Measurements from ENCODE around the gene PAMR1.

PAMR1 gene

DNA sequence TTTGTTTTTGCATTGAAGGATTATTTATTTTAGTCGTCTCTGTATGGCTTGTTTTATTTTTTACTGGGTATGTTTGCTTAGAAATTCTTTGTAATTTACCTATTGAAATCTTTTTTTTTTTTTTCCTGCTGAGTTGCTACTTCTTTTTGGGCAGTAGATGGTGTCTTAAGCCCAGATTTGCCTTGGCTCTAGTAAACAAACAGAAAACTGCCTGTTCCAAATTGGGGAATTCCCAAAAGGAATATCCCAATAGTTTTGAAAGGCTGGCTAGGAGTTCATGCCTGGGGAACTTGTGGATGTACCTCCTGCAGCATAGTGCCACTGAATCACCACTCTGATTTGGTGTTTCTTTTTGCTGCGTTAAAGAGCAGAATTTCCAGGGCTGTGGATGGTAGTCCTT, 17.7 kb downstream of the PAMR1 start:
- Histone ChIP-seq H3K79me1 (replicated peaks; ENCODE audit: low read length, poor library complexity, severe bottlenecking) (no peaks in the 10 kb centered on the region), H2BK120ac (ENCODE audit: low read depth, low read length) (no peak overlapping the region), H3K9ac (ENCODE audit: low read length) (no peak overlapping the region), H3K4ac (ENCODE audit: low read depth in 1 of 2, low read length in 2 of 2) (no peak overlapping the region), H3K36me3 (ENCODE audit: control insufficient read depth in 1 of 2, insufficient read depth in 2 of 2, low read depth in 1 of 2, low read length in 2 of 2) (peaks cover 0 to 71% of the 10 kb centered on the region in 2 experiments), H3K4me3 (ENCODE audit: insufficient read depth in 1 of 2, low read depth in 1 of 2, low read length in 2 of 2) (no peak overlapping the region), H3K27me3 (ENCODE audit: control insufficient read depth in 1 of 2, insufficient read depth in 1 of 2, low read length in 2 of 2) (no peaks in the 10 kb centered on the region), H2AFZ (ENCODE audit: low read depth, low read length) (no peak overlapping the region), H3K4me1 (ENCODE audit: control insufficient read depth, insufficient read depth, low read depth, low read length) (peaks cover 4% of the 10 kb centered on the region), H2BK12ac (ENCODE audit: low read length in 2 of 2) (no peak overlapping the region), H3K18ac (ENCODE audit: low read depth in 1 of 2, low read length in 2 of 2) (no peak overlapping the region), H2AK5ac (ENCODE audit: low read length, severe bottlenecking) (no peak overlapping the region), H3K9me3 (ENCODE audit: control insufficient read depth, low read length) (peaks cover 23% of the 10 kb centered on the region), H3K4me2 (ENCODE audit: low read length, poor library complexity, severe bottlenecking) (no peak overlapping the region), H4K91ac (ENCODE audit: low read length) (no peak overlapping the region), H3K23ac (ENCODE audit: low read length in 2 of 2) (no peak overlapping the region), H2BK5ac (ENCODE audit: low read depth, low read length, poor library complexity, severe bottlenecking) (no peak overlapping the region), H2BK15ac (ENCODE audit: low read depth, poor library complexity, severe bottlenecking) (no peak overlapping the region), H3K27ac (ENCODE audit: low read length, poor library complexity, severe bottlenecking) (no peak overlapping the region), H4K8ac (ENCODE audit: low read length) (no peak overlapping the region), H3K14ac (ENCODE audit: low read length in 2 of 2) (no peak overlapping the region)
- DNase-seq, result no peak
- 93% methylated on average over 2 of the region's 2 CpGs for WGBS

DNA sequence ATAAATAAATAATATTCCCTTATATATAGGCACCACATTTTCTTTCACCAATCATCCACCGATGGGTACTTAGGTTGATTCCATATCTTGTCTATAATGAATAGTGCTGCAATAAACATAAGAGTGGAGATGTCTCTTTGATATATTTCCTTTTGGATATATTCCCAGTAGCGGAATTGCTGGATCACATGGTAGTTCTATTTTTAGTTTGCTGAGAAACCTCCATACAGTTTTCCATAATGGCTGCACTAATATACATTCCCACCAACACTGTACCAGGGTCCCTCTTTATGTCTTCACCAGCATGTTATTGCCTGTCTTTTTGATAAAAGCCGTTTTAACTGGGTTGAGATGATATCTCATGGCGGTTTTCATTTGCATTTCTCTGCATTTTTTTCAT, 23.6 kb downstream of the PAMR1 start:
- Histone ChIP-seq H4K91ac (ENCODE audit: low read length) (no peak overlapping the region), H4K8ac (ENCODE audit: low read length) (no peak overlapping the region), H3K9ac (ENCODE audit: low read length) (no peak overlapping the region), H3K9me3 (ENCODE audit: control insufficient read depth, low read length) (peaks cover 5% of the 10 kb centered on the region), H3K27ac (ENCODE audit: low read length, poor library complexity, severe bottlenecking) (no peak overlapping the region), H2AFZ (ENCODE audit: low read depth, low read length) (no peak overlapping the region), H3K23ac (ENCODE audit: low read length in 2 of 2) (no peak overlapping the region), H2AK5ac (ENCODE audit: low read length, severe bottlenecking) (no peak overlapping the region), H2BK12ac (ENCODE audit: low read length in 2 of 2) (no peak overlapping the region), H3K4me1 (ENCODE audit: control insufficient read depth, insufficient read depth, low read depth, low read length) (no peaks in the 10 kb centered on the region), H3K4ac (ENCODE audit: low read depth in 1 of 2, low read length in 2 of 2) (no peak overlapping the region), H3K36me3 (ENCODE audit: control insufficient read depth in 1 of 2, insufficient read depth in 2 of 2, low read depth in 1 of 2, low read length in 2 of 2) (peaks cover 0 to 55% of the 10 kb centered on the region in 2 experiments), H3K4me3 (ENCODE audit: insufficient read depth in 1 of 2, low read depth in 1 of 2, low read length in 2 of 2) (no peak overlapping the region), H2BK5ac (ENCODE audit: low read depth, low read length, poor library complexity, severe bottlenecking) (no peak overlapping the region), H3K18ac (ENCODE audit: low read depth in 1 of 2, low read length in 2 of 2) (no peak overlapping the region), H3K27me3 (ENCODE audit: control insufficient read depth in 1 of 2, insufficient read depth in 1 of 2, low read length in 2 of 2) (no peaks in the 10 kb centered on the region), H3K14ac (ENCODE audit: low read length in 2 of 2) (no peak overlapping the region), H3K79me1 (replicated peaks; ENCODE audit: low read length, poor library complexity, severe bottlenecking) (no peaks in the 10 kb centered on the region), H3K4me2 (ENCODE audit: low read length, poor library complexity, severe bottlenecking) (no peak overlapping the region), H2BK120ac (ENCODE audit: low read depth, low read length) (no peak overlapping the region), H2BK15ac (ENCODE audit: low read depth, poor library complexity, severe bottlenecking) (no peak overlapping the region)
- DNase-seq, result peak; percentile 49
- 85% methylated on average over 1 of the region's 4 CpGs for WGBS

DNA sequence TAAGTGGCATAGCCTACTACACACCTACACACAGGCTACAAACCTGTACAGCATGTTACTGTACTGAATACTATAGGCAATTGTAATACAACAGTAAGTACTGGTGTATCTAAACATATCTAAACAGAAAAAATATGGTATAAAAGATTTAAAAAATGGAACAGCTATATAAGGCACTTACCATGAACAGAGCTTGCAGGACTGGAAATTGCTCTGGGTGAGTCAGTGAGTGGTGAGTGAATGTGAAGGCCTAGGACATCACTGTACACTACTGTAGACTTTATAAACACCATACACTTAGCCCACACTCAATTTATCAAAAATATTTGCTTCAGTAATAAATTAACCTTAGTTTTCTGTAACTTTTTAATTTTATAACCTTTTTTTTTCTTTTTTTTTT, 24.7 kb downstream of the PAMR1 start:
- Histone ChIP-seq H3K14ac (ENCODE audit: low read length in 2 of 2) (no peak overlapping the region), H2BK15ac (ENCODE audit: low read depth, poor library complexity, severe bottlenecking) (no peak overlapping the region), H3K9ac (ENCODE audit: low read length) (no peak overlapping the region), H3K27ac (ENCODE audit: low read length, poor library complexity, severe bottlenecking) (no peak overlapping the region), H3K4ac (ENCODE audit: low read depth in 1 of 2, low read length in 2 of 2) (no peak overlapping the region), H3K9me3 (ENCODE audit: control insufficient read depth, low read length) (no peaks in the 10 kb centered on the region), H3K27me3 (ENCODE audit: control insufficient read depth in 1 of 2, insufficient read depth in 1 of 2, low read length in 2 of 2) (no peaks in the 10 kb centered on the region), H3K18ac (ENCODE audit: low read depth in 1 of 2, low read length in 2 of 2) (no peak overlapping the region), H4K8ac (ENCODE audit: low read length) (no peak overlapping the region), H3K4me3 (ENCODE audit: insufficient read depth in 1 of 2, low read depth in 1 of 2, low read length in 2 of 2) (no peak overlapping the region), H3K4me2 (ENCODE audit: low read length, poor library complexity, severe bottlenecking) (no peak overlapping the region), H2AK5ac (ENCODE audit: low read length, severe bottlenecking) (no peak overlapping the region), H2BK5ac (ENCODE audit: low read depth, low read length, poor library complexity, severe bottlenecking) (no peak overlapping the region), H4K91ac (ENCODE audit: low read length) (no peak overlapping the region), H2BK12ac (ENCODE audit: low read length in 2 of 2) (no peak overlapping the region), H2AFZ (ENCODE audit: low read depth, low read length) (no peak overlapping the region), H2BK120ac (ENCODE audit: low read depth, low read length) (no peak overlapping the region), H3K4me1 (ENCODE audit: control insufficient read depth, insufficient read depth, low read depth, low read length) (no peaks in the 10 kb centered on the region), H3K79me1 (replicated peaks; ENCODE audit: low read length, poor library complexity, severe bottlenecking) (no peaks in the 10 kb centered on the region), H3K23ac (ENCODE audit: low read length in 2 of 2) (no peak overlapping the region), H3K36me3 (ENCODE audit: control insufficient read depth in 1 of 2, insufficient read depth in 2 of 2, low read depth in 1 of 2, low read length in 2 of 2) (peaks cover 0 to 56% of the 10 kb centered on the region in 2 experiments)
- DNase-seq, result no peak

DNA sequence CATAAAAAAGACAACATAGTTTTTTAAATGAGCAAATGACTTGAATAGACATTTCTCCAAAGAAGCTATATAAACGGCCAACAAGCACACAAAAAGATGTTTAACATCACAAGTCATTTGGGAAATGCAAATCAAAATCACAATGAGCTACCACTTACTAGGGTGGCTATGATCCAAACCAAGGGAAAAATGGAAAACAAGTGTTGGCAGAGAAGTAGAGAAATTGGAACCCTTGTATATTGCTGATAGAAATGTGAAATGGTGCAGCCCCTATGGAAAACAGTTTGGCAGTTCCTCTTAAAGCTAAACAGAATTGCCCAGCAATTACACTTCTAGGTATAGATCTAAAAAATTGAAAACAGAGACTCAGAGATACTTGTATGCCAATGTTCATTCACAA, 29.0 kb downstream of the PAMR1 start:
- no peak overlapping the region for H3K18ac ChIP-seq (ENCODE audit: low read depth in 1 of 2, low read length in 2 of 2)
- no peak overlapping the region for H2BK15ac ChIP-seq (ENCODE audit: low read depth, poor library complexity, severe bottlenecking)
- H2BK5ac ChIP-seq (ENCODE audit: low read depth, low read length, poor library complexity, severe bottlenecking), result no peak overlapping the region
- no peak overlapping the region for H2AFZ ChIP-seq (ENCODE audit: low read depth, low read length)
- no peak overlapping the region for H3K4me2 ChIP-seq (ENCODE audit: low read length, poor library complexity, severe bottlenecking)
- WGBS, result 78% methylated on average over 1 of the region's 1 CpG
- DNase-seq, result no peak
- no peaks in the 10 kb centered on the region for H3K27me3 ChIP-seq (ENCODE audit: control insufficient read depth in 1 of 2, insufficient read depth in 1 of 2, low read length in 2 of 2)
- H2BK12ac ChIP-seq (ENCODE audit: low read length in 2 of 2), result no peak overlapping the region
- no peak overlapping the region for H2AK5ac ChIP-seq (ENCODE audit: low read length, severe bottlenecking)
- no peak overlapping the region for H3K14ac ChIP-seq (ENCODE audit: low read length in 2 of 2)
- no peaks in the 10 kb centered on the region for H3K9me3 ChIP-seq (ENCODE audit: control insufficient read depth, low read length)
- peaks cover 0 to 87% of the 10 kb centered on the region in 2 experiments for H3K36me3 ChIP-seq (ENCODE audit: control insufficient read depth in 1 of 2, insufficient read depth in 2 of 2, low read depth in 1 of 2, low read length in 2 of 2)
- H3K79me1 ChIP-seq (replicated peaks; ENCODE audit: low read length, poor library complexity, severe bottlenecking), result no peaks in the 10 kb centered on the region
- H4K91ac ChIP-seq (ENCODE audit: low read length), result no peak overlapping the region
- no peak overlapping the region for H2BK120ac ChIP-seq (ENCODE audit: low read depth, low read length)
- no peak overlapping the region for H3K4me3 ChIP-seq (ENCODE audit: insufficient read depth in 1 of 2, low read depth in 1 of 2, low read length in 2 of 2)
- no peak overlapping the region for H3K4ac ChIP-seq (ENCODE audit: low read depth in 1 of 2, low read length in 2 of 2)
- peaks cover 3% of the 10 kb centered on the region for H3K4me1 ChIP-seq (ENCODE audit: control insufficient read depth, insufficient read depth, low read depth, low read length)
- H4K8ac ChIP-seq (ENCODE audit: low read length), result no peak overlapping the region
- H3K9ac ChIP-seq (ENCODE audit: low read length), result no peak overlapping the region
- no peak overlapping the region for H3K23ac ChIP-seq (ENCODE audit: low read length in 2 of 2)
- no peak overlapping the region for H3K27ac ChIP-seq (ENCODE audit: low read length, poor library complexity, severe bottlenecking)

All from mesenchymal stem cell (in vitro differentiated cells and primary cell).